ENCODE results near the gene RPL39L.

Gene RPL39L

GRCh38 chr3:187165144-187165543, 25.8 kb upstream of the RPL39L start:
- FAIRE-seq (peak; percentile 46), DNase-seq (ENCODE audit: insufficient read length, low spot score) (no peak)
- peak; percentile 63 for TF ChIP-seq CTCF (IDR thresholded peaks at IDR 0.05; ENCODE audit: insufficient read depth, missing control alignments)

- no peak for TF ChIP-seq CTCF (IDR thresholded peaks at IDR 0.05; ENCODE audit: insufficient read depth, missing control alignments)
- DNase-seq (ENCODE audit: insufficient read length, low spot score) (no peak), FAIRE-seq (no peak)
Measured at GRCh38 chr3:187162265-187162953, 23.1 kb upstream of the RPL39L start.

- FAIRE-seq (no peak), DNase-seq (ENCODE audit: insufficient read length, low spot score) (no peak)
Measured at GRCh38 chr3:187161556-187161955, 22.3 kb upstream of the RPL39L start.

GRCh38 chr3:187150599-187150998, 11.3 kb upstream of the RPL39L start:
- TF ChIP-seq CTCF (IDR thresholded peaks at IDR 0.05; ENCODE audit: insufficient read depth, missing control alignments), result peak; percentile 13
- no peak for FAIRE-seq
- no peak for DNase-seq (ENCODE audit: insufficient read length, low spot score)

More at GRCh38 chr3:187161556-187161955, 22.3 kb upstream of the RPL39L start:
- TF ChIP-seq CTCF (IDR thresholded peaks at IDR 0.05; ENCODE audit: insufficient read depth, missing control alignments), result no peak

GRCh38 chr3:187150186-187150585, 10.9 kb upstream of the RPL39L start:
- TF ChIP-seq CTCF (IDR thresholded peaks at IDR 0.05; ENCODE audit: insufficient read depth, missing control alignments), result no peak
- DNase-seq (ENCODE audit: insufficient read length, low spot score), result no peak
- FAIRE-seq, result no peak

GRCh38 chr3:187146389-187146788, 7.1 kb upstream of the RPL39L start:
- FAIRE-seq, result no peak
- no peak for DNase-seq (ENCODE audit: insufficient read length, low spot score)

More at GRCh38 chr3:187146389-187146788, 7.1 kb upstream of the RPL39L start:
- TF ChIP-seq CTCF (IDR thresholded peaks at IDR 0.05; ENCODE audit: insufficient read depth, missing control alignments), result no peak

Measured in D721Med (cell line).